NK-92 treated with Interleukin-12 subunit alpha and Interleukin-12 subunit beta, amount 100 ng/mL, for 24 hours (cell line): Measurements from ENCODE around the gene SMAD2.

Experiments used
- DNase-seq: peaks from one replicate; lab custom pipeline; 2025; lab: John Stamatoyannopoulos, UW

SMAD2 gene

GRCh38 chr18:47931718-47932103, 1.3 kb upstream of the SMAD2 start:
- DNase-seq = no peak

- DNase-seq = peak; percentile 94
Observed at GRCh38 chr18:47930931-47931717, 665 bp upstream of the SMAD2 start.

- no peak for DNase-seq
Observed at GRCh38 chr18:47929681-47930198, 719 bp downstream of the SMAD2 start.

GRCh38 chr18:47928466-47928865, 2.0 kb downstream of the SMAD2 start:
- DNase-seq = no peak

GRCh38 chr18:47926101-47926850, 4.2 kb downstream of the SMAD2 start:
- DNase-seq = no peak

GRCh38 chr18:47919916-47920315, 10.5 kb downstream of the SMAD2 start:
- no peak for DNase-seq

GRCh38 chr18:47917923-47918610, 12.4 kb downstream of the SMAD2 start:
- DNase-seq = no peak

- no peak for DNase-seq
Observed at GRCh38 chr18:47915930-47916329, 14.5 kb downstream of the SMAD2 start.

- no peak for DNase-seq
Observed at GRCh38 chr18:47915229-47915628, 15.2 kb downstream of the SMAD2 start.

GRCh38 chr18:47912794-47913585, 17.5 kb downstream of the SMAD2 start:
- DNase-seq = no peak

- DNase-seq = no peak
Observed at GRCh38 chr18:47912343-47912742, 18.1 kb downstream of the SMAD2 start.

- DNase-seq = no peak
Observed at GRCh38 chr18:47911877-47912276, 18.6 kb downstream of the SMAD2 start.

GRCh38 chr18:47909484-47909883, 21.0 kb downstream of the SMAD2 start:
- no peak for DNase-seq

- DNase-seq = no peak
Observed at GRCh38 chr18:47908592-47908991, 21.9 kb downstream of the SMAD2 start.

- DNase-seq = no peak
Observed at GRCh38 chr18:47906408-47906807, 24.1 kb downstream of the SMAD2 start.

GRCh38 chr18:47903809-47904208, 26.6 kb downstream of the SMAD2 start:
- no peak for DNase-seq

- no peak for DNase-seq
Observed at GRCh38 chr18:47901624-47902362, 28.7 kb downstream of the SMAD2 start.

GRCh38 chr18:47899107-47899840, 31.2 kb downstream of the SMAD2 start:
- DNase-seq = no peak

- no peak for DNase-seq
Observed at GRCh38 chr18:47898696-47899095, 31.8 kb downstream of the SMAD2 start.

GRCh38 chr18:47898055-47898454, 32.4 kb downstream of the SMAD2 start:
- DNase-seq = no peak
